Mammary microvascular endothelial cell (primary cell): Measurements from ENCODE around the gene GTF3C1. TPM values are rescaled to one million over a fixed set of nuclear protein-coding genes. Genes with fewer than 3 reads are reported as not detected.

Experiments used
- total RNA-seq: library from RNA; depleted of rRNA; stranded (reverse); fragments of >200 nt; gene quantifications from 2 replicates; pipeline ENCODE4 v1.2.3, GENCODE V29; 2015

The GTF3C1 gene
- total RNA-seq = 84.8 and 86.7 TPM in 2 replicates

GRCh38 chr16:27549746-27550581 lies at the start of gene GTF3C1, which contains the start of gene KATNIP:
Gene GTF3C1 (minus strand): TSS chr16:27549913. CDS start chr16:27549890, 23 bp downstream.
Gene KATNIP (plus strand): TSS chr16:27550144. CDS start chr16:27550171, 27 bp downstream.

Other genes starting within 250 kb of the GTF3C1 start
- 68.5 and 71.5 TPM in 2 replicates for gene IL4R, start 235.9 kb downstream of the GTF3C1 start, total RNA-seq
- under 0.01 and 0.20 TPM in 2 replicates for gene IL21R, start 147.7 kb downstream of the GTF3C1 start, total RNA-seq
- gene KATNIP, start 231 bp upstream of the GTF3C1 start, total RNA-seq = 9.3 and 9.6 TPM in 2 replicates